ENCODE measurements around the gene PEDS1. TPM values are rescaled to one million over a fixed set of nuclear protein-coding genes. Genes with fewer than 3 reads are reported as not detected.

The PEDS1 gene
- total and polyA plus RNA-seq, 2 of the 13 experiments (the other 11 are each of a cell fraction or from before 2014, with no cell fraction given) = 30.5 to 93.9 TPM

DNA sequence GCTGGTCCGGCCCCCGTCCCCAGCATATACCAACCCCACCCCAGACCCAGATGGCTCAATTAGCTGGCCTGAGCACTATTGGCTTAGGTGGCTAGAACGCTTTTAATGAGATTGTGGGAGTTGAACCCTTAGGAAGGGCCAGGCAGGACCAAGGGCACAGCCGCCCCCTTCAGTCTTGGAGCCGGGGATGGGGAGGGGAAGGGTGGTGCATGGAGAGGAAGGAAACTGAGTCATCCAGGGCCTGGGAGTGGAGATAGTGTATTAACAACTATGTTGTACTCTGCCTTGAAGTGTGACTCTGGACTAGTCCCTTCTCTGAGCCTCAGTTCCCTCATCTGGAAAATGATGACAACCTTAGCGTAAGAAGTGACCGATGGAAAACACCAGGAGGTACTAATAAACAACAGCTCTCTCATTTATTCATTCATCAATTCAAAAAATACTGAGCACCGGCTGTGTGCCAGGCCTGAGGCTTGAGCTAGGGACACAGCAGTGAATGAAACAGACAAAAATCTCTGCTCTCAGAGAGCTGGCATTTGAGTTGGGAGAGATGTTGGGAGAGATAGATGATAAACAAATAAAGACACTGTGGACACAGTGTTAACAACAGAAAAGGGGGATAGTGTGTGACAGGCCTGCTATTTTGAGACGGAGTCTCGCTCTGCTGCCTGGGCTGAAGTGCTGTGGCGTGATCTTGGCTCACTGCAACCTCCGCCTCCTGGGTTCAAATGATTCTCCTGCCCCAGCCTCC lies 11.5 kb downstream of the PEDS1 start (continued):
- TF ChIP-seq, protein P1, sequence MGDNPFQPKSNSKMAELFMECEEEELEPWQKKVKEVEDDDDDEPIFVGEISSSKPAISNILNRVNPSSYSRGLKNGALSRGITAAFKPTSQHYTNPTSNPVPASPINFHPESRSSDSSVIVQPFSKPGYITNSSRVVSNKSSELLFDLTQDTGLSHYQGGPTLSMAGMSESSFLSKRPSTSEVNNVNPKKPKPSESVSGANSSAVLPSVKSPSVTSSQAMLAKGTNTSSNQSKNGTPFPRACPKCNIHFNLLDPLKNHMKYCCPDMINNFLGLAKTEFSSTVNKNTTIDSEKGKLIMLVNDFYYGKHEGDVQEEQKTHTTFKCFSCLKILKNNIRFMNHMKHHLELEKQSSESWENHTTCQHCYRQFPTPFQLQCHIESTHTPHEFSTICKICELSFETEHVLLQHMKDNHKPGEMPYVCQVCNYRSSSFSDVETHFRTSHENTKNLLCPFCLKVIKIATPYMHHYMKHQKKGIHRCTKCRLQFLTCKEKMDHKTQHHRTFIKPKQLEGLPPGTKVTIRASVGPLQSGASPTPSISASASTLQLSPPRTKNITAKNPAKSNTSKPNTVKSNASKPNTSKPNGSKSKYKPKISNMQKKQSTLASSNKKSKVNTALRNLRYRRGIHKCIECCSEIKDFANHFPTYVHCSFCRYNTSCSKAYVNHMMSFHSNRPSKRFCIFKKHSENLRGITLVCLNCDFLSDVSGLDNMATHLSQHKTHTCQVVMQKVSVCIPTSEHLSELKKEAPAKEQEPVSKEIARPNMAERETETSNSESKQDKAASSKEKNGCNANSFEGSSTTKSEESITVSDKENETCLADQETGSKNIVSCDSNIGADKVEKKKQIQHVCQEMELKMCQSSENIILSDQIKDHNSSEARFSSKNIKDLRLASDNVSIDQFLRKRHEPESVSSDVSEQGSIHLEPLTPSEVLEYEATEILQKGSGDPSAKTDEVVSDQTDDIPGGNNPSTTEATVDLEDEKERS (CRISPR knock-in tag; IDR thresholded peaks at IDR 0.05) = no peak
- TF ChIP-seq ZBTB21 (CRISPR knock-in tag; IDR thresholded peaks at IDR 0.05) = no peak

GRCh38 chr20:50141018-50141675 lies 12.4 kb downstream of the PEDS1 start:
- Histone ChIP-seq H3K9ac (ENCODE audit: insufficient read depth, low read depth, low read length) (no peak overlapping the region), H3K4me1 (ENCODE audit: insufficient read depth, low read length) (peaks cover 52% of the 10 kb centered on the region), H3K27me3 (ENCODE audit: control insufficient read depth in 1 of 2, insufficient read depth in 2 of 2, low read length in 2 of 2) (no peaks in the 10 kb centered on the region), H4K20me1 (ENCODE audit: insufficient read depth, low read length) (peaks cover 3% of the 10 kb centered on the region; the same call in 1 of the 2 replicates), H3K9me3 (ENCODE audit: low read length) (no peaks in the 10 kb centered on the region), H3K79me2 (ENCODE audit: insufficient read depth, low read length) (peaks cover 16% of the 10 kb centered on the region), H2AFZ (ENCODE audit: low read length) (no peak overlapping the region), H3K4me3 (replicated peaks in 1 of 3; ENCODE audit: insufficient read depth in 1 of 3, low read depth in 2 of 3, low read length in 3 of 3) (no peak overlapping the region), H3K36me3 (replicated peaks in 1 of 2; ENCODE audit: control insufficient read depth in 1 of 2, insufficient read depth in 2 of 2, low read length in 2 of 2) (peaks cover 35 to 45% of the 10 kb centered on the region in 2 experiments), H3K27ac (ENCODE audit: extremely low read length, insufficient read depth, low read length) (no peak overlapping the region), H3K4me2 (ENCODE audit: low read depth, low read length) (no peak overlapping the region)
- FAIRE-seq = no peak
- intact Hi-C loops (cut with micrococcal nuclease; ENCODE audit: unreplicated experiment) = no loop called here
- BruUV-seq (replicated peaks) = no TSS peak
- no peak for ATAC-seq
- in situ Hi-C loops (cut with HindIII; ENCODE audit: extremely low pct_ligation_motif_present, low pct_unique_long_range_greater_than_20kb) = no loop called here
- POLR2A ChIA-PET = interaction anchor here (1.0 to 1.9 kb wide), 2 partner anchors 13 to 25 kb away, joined by 3 to 6 read pairs; no protein-coding TSS in a partner anchor
- no peak for DNase-seq (ENCODE audit: low spot score)
- 100% methylated on average over 6 of the region's 6 CpGs for WGBS (ENCODE audit: low lambda C conversion rate)
- CTCF ChIA-PET (ENCODE audit: low intra/inter-chr PET ratio, low total read pairs) = no interaction called here
- TF ChIP-seq PPARG (CRISPR knock-in tag; conservative IDR thresholded peaks at IDR 0.05) (no peak), HNF1A (IDR thresholded peaks at IDR 0.05; ENCODE audit: low read depth) (no peak), HNF1A (CRISPR knock-in tag; IDR thresholded peaks at IDR 0.05; ENCODE audit: borderline replicate concordance) (no peak), ZNF556 (CRISPR knock-in tag; IDR thresholded peaks at IDR 0.05; ENCODE audit: borderline replicate concordance) (no peak), MLLT10 (CRISPR knock-in tag; IDR thresholded peaks at IDR 0.05) (no peak)
- TF ChIP-seq, protein P2, sequence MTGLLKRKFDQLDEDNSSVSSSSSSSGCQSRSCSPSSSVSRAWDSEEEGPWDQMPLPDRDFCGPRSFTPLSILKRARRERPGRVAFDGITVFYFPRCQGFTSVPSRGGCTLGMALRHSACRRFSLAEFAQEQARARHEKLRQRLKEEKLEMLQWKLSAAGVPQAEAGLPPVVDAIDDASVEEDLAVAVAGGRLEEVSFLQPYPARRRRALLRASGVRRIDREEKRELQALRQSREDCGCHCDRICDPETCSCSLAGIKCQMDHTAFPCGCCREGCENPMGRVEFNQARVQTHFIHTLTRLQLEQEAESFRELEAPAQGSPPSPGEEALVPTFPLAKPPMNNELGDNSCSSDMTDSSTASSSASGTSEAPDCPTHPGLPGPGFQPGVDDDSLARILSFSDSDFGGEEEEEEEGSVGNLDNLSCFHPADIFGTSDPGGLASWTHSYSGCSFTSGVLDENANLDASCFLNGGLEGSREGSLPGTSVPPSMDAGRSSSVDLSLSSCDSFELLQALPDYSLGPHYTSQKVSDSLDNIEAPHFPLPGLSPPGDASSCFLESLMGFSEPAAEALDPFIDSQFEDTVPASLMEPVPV (CRISPR knock-in tag; IDR thresholded peaks at IDR 0.05) = no peak

Measured in HepG2 (cell line).